HG03196 (cell line): ENCODE measurements around the gene SPRYD4.
"Not testable (repeated sequence)": the region's sequence is repeated elsewhere in the genome, so short reads cannot be mapped to it uniquely, and the experiment has no call there.

Experiments used
- ATAC-seq: cut with Tn5 transposase; IDR thresholded peaks from one replicate; pipeline ENCODE4 v1.9.1; 2021; ENCODE audit not compliant: unreplicated experiment

Gene SPRYD4

DNA sequence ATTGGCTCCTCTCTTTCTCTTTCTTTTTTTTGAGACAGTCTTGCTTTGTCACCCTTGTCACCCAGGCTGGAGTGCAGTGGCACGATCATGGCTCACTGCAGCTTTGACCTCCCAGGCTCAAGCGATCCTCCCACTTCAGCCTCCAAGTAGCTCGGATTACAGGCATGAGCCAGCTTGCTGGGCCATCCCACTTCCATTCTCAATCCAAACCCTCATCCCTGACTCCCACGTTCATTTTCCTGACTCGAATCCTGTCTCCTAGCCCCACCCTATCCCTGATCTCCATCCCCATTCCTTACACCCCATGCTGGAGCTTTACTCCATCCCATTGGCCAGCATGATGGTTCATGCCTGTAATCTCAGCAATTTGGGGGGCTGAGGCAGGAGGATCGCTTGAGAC, 7.8 kb downstream of the SPRYD4 start:
- no peak for ATAC-seq

DNA sequence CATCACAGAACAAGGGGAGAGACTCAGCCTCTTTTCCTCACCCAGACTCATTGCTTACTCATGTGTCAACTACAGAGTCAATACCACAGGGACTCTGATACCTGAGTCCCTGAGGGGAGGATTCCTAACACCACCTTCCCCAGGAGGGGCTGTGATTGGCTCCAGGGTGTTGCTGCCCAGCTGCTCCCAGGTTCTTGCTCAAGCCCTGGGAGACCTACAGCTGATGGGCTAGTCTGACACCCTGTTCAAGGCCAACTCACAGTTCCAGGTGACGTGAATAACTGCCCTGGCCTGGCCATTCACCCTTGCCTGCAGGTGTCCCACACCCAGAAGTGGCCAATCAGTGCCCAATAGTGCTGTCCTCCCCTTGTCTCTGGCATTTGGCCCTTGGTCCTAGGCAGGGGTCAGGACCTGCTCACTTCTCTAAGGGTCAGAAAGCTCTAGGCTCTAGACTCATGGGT, 8.6 kb downstream of the SPRYD4 start:
- ATAC-seq: no peak

DNA sequence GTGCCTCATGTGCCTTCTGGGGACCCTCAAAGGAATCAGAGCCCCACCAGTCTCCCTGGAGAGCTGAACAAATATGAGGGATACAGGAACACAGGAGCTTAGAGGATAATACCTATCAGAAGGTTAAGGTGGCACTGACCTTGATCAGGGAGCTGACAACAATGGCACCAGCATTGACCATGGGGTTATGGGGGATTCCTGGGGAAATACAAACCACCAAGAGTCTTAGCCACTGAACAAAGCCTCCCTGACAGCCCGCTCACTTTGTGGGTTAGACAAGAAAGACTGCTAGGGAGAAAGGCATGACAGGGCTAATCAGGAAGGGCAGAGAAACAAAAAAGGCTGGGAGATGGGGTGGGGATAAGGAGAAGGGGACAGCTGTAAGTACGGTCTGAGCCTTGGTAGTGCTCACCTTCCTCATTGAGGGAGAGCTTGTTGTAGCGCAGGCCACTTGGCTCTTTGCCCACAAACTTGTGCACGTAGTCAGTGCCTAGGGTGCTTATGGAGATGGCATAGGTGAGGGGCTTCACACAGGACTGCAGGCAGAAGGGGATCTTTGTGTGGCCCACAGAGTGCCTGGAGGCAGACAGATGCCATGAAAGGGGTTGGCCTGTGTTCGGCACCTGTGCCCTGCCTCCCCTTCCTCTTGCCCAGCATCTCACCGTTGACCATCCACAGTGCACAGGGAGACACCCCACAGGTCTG, 9.3 kb downstream of the SPRYD4 start:
- ATAC-seq: no peak

DNA sequence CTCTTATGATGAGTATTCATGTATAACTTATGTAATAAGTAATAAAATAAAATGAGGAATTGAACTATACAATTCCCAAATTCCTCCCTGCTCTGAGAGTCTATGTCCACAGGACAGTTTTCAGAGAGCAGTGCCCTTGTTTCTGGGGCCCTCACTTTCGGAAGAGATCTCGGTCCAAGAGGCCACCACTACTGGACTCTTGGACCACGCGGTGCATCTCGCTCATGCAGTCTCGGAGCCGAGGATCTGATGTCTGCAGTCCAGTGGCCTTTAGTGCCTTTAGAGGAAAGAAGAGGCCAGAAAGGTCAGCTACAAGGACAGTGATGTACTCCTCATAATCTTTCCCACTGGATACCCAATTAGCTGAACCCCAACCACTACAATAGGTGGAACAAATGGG, 11.2 kb downstream of the SPRYD4 start:
- ATAC-seq: no peak

DNA sequence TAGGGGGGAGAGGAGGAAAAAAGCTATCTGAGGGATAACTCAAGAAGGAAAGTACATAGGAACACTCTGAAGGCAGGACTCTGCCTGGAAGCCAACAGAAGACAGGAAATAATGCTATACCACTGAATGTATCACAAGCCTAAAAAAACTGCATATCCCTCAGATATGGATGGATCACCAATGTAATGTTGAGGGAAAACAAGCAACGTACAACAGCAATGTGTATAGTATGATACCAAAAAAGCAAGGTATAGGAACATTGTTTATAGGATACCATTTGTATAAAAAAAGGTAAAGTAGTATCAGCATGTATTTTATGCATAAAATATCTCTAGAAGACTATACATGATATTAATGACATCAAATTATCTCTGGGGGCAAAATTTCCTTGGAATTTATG, 16.2 kb downstream of the SPRYD4 start:
- no peak for ATAC-seq

DNA sequence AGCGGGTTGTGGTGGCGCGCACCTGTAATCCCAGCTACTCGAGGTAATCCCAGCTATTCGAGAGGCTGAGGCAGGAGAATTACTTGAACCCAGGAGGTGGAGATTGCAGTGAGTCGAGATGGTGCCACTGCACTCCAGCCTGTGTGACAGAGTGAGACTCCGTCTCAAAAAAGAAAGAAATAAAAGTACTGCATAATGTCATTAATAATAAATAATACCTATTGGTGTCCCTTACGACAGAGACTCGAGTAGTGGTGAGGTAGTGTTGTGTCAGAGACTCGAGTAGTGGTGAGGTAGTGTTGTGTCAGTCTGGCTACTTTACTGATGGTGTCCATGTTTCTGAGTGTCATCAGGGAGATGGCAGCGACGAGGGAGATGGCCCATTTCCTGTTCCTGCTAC, 18.3 kb downstream of the SPRYD4 start:
- no peak for ATAC-seq

DNA sequence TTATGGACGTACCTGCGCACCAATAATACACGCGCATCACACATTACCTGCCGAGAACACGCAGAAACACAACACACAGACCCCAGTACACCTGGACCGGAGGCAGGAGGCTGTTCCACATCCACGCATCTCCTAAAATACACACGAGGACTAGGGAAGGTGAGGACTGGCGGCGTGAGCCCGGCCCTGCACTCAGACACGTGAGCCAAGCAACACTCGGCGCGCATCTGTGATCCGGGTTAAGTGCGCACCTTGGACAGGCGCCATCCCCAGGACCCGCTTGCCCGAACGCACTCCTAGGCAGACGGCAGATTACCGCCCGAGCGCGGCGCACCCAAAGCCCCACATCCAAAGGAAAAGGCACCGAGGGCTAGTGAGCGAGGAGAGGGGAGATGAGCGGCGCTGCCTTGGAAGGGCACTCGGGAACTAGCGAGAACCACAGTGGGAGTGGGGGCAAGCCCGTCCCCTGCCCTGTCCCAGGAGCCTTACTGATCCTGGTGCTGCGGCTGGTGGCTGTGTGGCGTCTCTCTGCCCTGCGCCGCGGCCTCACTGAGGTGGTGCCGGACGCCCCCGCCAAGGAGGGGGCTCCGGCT, 19.2 kb downstream of the SPRYD4 start:
- peak; percentile 7 for ATAC-seq

DNA sequence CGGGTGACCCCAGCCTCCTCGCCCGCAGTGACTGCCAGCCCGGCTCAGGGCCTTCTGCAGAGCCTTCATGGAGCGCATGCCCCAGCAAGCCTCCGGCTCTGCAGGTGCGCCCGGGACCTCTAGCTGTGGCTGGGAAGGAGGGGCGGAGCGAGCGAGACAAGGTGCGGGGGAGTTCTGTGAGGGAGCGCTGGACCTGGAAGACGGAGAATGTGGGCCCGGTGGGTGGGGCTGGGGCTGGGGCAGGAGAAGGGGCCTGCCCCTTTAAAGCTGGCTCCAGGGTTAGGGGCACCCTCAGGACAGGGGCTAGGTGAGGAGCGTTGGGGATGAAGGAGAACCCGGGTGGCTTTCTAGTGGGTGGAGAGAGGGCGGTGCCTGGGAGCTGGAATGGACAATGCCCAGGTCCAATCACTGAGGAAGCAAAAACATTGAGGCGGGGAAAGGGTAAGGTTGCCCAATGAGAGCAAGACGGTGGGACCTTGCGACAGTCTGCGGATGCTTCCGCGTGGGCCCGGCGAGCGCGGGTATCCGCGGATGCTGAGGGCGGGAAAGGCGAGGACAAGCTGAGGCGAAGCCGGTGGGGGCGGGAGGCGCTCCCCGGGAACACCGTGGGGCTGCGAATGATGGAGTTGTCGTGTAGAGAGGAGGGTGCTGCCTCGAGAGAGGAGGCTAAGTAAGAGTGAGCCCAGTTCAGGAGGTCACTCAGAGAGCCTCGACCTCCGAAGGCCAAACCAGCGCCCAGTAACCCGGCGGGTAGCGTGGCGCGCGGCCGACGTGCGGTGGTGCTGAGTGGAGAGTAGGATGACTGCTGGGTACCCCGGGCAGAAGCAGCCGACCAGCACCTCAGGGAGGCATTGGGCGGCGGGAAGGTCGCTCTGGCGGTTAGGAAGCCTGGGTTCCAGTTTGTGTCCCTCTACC, 19.9 kb downstream of the SPRYD4 start, which contains the start of gene GLS2:
Gene GLS2, minus strand, starts transcription at position 121 of the 915 bp plus-strand sequence. Its CDS starts 43 bp downstream, at position 78.
- ATAC-seq: peak; percentile 89

DNA sequence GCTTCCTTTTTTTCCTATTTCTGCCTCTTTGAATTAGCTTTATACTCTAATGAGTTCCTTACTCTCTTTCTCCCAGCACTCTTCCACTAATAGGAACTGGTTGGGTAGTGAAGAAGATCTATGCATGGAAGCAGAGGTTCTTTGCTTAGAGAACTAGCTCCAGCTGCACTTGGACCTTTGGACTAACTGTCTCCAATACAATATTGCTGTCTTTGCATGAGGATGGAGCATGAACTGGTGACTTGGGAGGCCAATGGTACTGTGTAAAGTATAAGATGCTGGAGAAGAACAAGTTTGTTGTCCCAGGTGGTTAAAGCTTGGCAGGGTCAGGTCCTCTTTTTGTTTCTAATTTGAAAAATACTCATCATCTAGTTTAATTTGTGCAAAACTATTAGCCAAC, 22.0 kb downstream of the SPRYD4 start:
- ATAC-seq: no peak

DNA sequence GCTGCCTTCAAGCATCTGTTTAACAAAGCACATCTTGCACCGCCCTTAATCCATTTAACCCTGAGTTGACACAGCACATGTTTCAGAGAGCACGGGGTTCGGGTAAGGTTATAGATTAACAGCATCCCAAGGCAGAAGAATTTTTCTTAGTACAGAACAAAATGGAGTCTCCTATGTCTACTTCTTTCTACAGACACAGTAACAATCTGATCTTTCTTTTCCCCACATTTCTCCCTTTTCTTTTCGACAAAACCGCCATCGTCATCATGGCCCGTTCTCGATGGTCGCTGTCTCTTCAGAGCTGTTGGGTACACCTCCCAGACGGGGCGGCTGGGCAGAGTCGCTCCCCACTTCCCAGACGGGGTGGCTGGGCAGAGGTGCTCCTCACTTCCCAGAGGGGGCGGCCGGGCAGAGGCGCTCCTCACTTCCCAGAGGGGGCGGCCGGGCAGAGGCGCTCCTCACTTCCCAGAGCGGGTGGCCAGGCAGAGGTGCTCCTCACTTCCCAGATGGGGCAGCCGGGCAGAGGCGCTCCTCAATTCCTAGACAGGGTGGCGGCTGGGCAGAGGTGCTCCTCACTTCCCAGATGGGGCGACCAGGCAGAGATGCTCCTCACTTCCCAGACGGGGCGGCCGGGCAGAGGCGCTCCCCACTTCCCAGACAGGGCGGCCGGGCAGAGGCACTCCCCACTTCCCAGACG, 25.2 kb downstream of the SPRYD4 start:
- ATAC-seq: not testable (repeated sequence)

DNA sequence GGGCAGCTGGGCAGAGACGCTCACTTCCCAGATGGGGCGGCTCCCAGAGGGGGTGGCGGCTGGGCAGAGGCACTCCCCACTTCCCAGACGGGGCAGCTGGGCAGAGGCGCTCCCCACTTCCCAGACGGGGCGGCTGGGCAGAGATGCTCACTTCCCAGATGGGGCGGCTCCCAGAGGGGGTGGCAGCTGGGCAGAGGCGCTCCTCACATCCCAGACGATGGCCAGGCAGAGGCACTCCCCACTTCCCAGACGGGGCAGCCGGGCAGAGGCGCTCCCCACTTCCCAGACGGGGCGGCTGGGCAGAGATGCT, 25.7 kb downstream of the SPRYD4 start:
- not testable (repeated sequence) for ATAC-seq

DNA sequence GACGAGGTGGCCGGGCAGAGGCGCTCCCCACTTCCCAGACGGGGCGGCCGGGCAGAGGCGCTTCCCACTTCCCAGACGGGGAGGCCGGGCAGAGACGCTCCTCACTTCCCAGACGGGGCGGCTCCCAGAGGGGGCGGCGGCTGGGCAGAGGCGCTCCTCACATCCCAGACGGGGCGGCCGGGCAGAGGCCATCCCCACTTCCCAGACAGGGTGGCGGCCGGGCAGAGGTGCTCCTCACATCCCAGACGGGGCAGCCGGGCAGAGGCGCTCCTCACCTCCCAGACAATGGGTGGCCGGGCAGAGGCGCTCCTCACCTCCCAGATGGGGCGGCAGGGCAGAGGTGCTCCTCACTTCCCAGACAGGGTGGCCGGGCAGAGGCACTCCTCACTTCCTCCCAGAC, 26.1 kb downstream of the SPRYD4 start:
- ATAC-seq: not testable (repeated sequence)

DNA sequence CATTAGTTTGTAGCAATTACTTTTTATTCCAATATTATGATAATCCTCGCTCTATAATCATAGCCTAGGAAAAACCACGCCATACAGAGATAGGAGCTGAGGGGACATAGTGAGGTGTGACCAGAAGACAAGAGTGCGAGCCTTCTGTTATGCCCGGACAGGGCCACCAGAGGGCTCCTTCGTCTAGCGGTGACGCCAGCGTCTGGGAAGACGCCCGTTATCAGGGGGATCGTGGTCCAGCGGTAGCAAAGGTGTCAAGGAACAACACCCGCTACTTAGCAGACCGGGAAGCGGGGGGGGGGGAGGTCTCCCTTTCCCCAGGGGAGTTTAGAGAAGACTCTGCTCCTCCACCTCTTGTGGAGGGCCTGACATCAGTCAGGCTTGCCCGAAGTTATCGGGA, 28.3 kb downstream of the SPRYD4 start:
- not testable (repeated sequence) for ATAC-seq

DNA sequence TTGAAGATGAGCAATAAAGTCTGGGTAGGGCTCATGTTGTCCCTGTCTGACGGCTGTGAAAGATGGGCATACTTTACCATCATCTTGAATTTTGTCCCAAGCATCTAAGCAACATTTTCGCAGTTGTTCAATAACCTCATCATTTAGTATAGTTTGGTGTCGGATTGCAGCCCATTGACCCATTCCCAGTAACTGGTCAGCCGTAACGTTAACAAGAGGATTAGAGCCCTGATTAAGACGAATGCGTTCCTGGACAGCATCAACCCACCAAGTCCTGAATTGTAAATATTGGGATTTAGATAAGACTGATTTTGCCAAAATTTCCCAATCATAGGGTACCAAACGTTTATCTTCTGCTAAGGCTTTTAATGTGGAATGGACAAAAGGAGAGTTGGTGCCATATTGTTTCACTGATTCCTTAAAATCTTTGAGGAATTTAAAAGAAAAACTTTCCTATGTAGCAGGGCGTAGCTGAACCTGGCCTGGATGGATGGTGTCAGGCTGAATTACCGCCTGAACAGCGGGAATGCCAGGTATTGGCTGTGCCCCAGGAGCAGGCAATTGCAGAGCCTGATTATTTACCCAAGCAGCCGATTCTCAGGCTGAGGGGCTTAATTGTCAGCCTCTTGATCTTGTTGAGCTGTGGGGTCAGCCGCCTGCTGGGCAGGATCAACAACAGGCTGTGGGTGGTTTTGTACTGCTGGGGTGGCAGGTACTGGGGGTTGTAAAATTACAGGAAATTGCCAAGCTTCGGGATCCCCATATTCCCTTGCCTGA, 29.9 kb downstream of the SPRYD4 start:
- not testable (repeated sequence) for ATAC-seq

DNA sequence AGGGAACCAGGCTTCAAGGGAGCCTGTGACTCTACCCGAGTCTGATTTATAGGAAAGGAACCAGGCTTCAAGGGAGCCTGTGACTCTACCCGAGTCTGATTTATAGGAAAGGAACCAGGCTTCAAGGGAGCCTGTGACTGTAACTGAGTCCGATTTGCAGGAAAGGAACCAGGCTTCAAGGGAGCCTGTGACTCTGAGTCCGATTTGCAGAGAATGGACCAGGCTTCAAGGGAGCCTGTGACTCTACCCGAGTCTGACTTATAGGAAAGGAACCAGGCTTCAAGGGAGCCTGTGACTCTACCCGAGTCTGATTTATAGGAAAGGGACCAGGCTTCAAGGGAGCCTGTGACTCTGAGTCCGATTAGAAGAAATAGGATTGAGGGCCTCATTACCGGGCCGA, 31.1 kb downstream of the SPRYD4 start:
- not testable (repeated sequence) for ATAC-seq

DNA sequence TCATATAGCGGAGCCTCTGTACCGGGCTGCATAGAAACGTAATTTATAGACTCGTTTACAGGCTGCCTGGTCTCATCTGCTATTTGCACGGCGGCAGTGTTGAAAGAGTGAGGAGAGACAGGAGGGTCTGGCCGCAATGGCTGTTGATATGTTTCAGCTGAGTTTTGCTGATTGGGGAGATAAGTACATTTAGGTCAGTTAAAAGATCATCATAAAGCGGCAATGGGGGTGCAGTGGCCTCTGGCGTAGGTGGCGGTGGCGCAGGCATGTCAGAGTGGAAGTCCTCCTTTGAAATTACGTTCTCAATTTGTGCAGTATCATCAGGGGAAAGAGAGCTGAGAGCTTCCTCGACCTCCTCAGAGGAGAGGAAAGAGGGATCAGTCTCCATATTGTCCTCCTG, 31.5 kb downstream of the SPRYD4 start:
- not testable (repeated sequence) for ATAC-seq

DNA sequence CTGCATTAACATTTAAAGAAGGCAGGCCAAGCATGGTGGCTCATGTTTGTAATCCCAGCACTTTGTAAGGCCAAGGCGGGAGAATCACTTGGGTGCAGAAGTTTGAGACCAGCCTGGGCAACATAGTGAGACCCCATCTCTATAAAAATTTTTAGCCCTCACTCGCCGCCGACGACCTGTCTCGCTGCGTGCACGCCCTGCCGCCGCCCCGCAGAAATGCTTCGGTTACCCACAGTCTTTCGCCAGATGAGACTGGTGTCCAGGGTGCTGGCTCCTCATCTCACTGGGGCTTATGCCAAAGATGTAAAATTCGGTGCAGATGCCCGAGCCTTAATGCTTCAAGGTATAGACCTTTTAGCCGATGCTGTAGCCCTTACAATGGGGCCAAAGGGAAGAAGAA, 42.4 kb downstream of the SPRYD4 start:
- ATAC-seq: no peak

DNA sequence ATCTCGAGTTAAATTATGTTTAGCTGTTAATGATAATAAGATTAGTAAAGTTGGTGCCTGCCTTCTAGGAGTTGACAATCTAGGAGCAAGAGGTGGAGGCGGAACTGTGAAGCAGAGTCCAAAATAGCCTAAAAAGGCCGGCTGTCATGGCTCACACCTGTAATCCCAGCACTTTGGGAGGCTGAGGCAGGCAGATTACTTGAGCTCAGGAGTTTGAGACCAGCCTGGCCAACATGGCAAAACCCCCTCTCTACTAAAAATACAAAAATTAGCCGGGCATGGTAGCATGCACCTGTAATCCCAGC, 45.6 kb downstream of the SPRYD4 start:
- not testable (repeated sequence) for ATAC-seq

DNA sequence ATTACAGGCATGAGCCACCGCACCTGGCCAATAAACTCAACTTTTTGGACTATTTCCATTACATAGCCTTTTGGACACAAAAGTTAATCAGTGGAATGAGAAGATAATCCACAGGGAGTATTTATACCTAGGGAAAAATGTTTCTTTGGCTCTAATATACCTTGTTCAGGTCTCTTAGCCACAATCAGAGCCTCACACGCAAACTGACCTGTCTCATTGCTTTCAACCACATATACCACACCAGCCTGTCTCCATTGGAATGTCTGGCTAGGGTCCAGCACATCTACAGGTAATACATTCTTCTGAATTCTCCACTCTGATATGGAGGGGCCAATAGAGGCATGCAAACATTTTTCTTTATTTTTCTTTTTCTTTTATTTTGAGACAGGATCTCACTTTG, 49.5 kb downstream of the SPRYD4 start:
- ATAC-seq: no peak

DNA sequence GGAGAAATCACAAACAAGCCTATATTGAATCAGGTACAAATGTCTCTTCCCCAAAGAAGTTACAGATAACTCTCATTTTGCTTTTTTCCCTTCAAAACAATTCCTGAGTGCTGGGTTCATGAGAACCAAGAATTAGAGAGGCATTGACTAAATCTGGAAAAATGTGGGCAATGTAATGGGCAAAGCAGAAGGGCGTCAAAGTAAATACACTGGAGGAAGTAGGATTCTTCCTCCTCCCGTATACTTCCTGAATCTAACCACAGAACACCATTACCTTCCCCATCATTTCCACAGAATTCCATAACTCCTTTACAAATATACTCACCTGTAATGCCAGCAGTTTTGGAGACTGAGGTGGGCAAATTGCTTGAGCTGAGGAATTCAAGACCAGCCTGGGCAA, 50.2 kb downstream of the SPRYD4 start:
- ATAC-seq: no peak

DNA sequence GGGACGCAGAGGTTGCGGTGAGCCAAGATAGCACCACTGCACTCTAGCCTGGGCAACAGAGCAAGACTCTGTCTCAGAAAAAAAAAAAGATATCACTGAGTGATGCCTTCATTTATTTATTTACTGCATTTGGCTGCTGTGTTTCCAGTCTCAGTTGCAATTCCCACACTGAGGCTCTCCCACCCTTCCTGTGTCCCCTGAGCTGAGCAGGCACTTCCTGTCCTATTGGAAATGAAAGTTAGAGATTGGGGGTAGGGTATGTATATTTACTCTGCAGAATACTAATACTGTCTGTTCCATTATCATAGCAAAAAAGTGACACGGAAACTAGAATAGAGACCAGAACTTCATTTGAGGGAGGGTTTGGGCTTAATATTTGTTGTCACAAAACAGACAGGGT, 51.7 kb downstream of the SPRYD4 start:
- no peak for ATAC-seq
